Caco-2 (cell line): Measurements from ENCODE around the gene EPHB1. TPM values are rescaled to one million over a fixed set of nuclear protein-coding genes. Genes with fewer than 3 reads are reported as not detected.

Source experiments
- BruUV-seq: library from RNA; stranded (reverse); fragments of 400-500 nt; replicated peaks from 2 replicates; lab custom pipeline; 2021; lab: Mats Ljungman, UMichigan
- CTCF ChIA-PET: fragments of 300-600 bp; sonication (Branson Sonifier 250); formaldehyde crosslinking; loops from one replicate; lab custom pipeline; 2022; ENCODE audit warnings: antibody characterized with exemption; lab: Charles Lee
- POLR2A ChIA-PET: fragments of 300-600 bp; sonication (Branson Sonifier 250); formaldehyde crosslinking; loops from one replicate; lab custom pipeline; 2022; ENCODE audit warnings: antibody characterized with exemption; lab: Charles Lee
- DNase-seq, 2 experiments: peaks; one replicate each; pipeline versions ENCODE4 v3.0.0 to v3.0.0-alpha.2; 2020 to 2022
- H3K27me3 ChIP-seq: replicated peaks from 2 replicates; pipeline ENCODE4 v1.6.0; 2011; ENCODE audit warnings: low read length; ENCODE audit not compliant: control insufficient read depth, insufficient read depth
- H3K36me3 ChIP-seq: 2 replicates; pipeline ENCODE4 v1.5.1; 2011; ENCODE audit warnings: low read length; ENCODE audit not compliant: control insufficient read depth, insufficient read depth
- H3K4me1 ChIP-seq: fragments of 250-450 bp; sonication (Bioruptor Pico); 2 replicates; pipeline ENCODE4 v1.5.1; 2020; ENCODE audit warnings: mild to moderate bottlenecking
- H3K4me3 ChIP-seq: 2 replicates; pipeline ENCODE4 v1.5.1; 2011; ENCODE audit warnings: low read depth, mild to moderate bottlenecking, control low read depth, low read length
- H3K9me3 ChIP-seq: fragments of 250-450 bp; sonication (Bioruptor Pico); 2 replicates; pipeline ENCODE4 v1.5.1; 2020; ENCODE audit warnings: mild to moderate bottlenecking, moderate library complexity
- H3K27ac Mint-ChIP-seq: one replicate; pipeline ENCODE4 v1.8.0; 2022; ENCODE audit warnings: mixed read lengths; ENCODE audit not compliant: unreplicated experiment
- H3K27me3 Mint-ChIP-seq: one replicate; pipeline ENCODE4 v1.8.0; 2022; ENCODE audit warnings: mixed read lengths; ENCODE audit not compliant: insufficient read depth, unreplicated experiment
- H3K36me3 Mint-ChIP-seq: one replicate; pipeline ENCODE4 v1.8.0; 2022; ENCODE audit warnings: mild to moderate bottlenecking, mixed read lengths; ENCODE audit not compliant: insufficient read depth, unreplicated experiment
- H3K4me1 Mint-ChIP-seq: one replicate; pipeline ENCODE4 v1.8.0; 2022; ENCODE audit warnings: low read depth, mixed read lengths; ENCODE audit not compliant: unreplicated experiment
- H3K4me3 Mint-ChIP-seq: one replicate; pipeline ENCODE4 v1.8.0; 2022; ENCODE audit warnings: mild to moderate bottlenecking, moderate library complexity, mixed read lengths; ENCODE audit not compliant: unreplicated experiment
- H3K9me3 Mint-ChIP-seq: one replicate; pipeline ENCODE4 v1.8.0; 2022; ENCODE audit warnings: mixed read lengths; ENCODE audit not compliant: unreplicated experiment
- CTCF ChIP-seq, 2 experiments: fragments of 200-600 bp in 1 of 2; IDR thresholded peaks; 1 replicate in 1 of 2; 2 replicates in 1 of 2; pipeline versions ENCODE4 v1.5.1 to v1.8.0; 2011 to 2022; ENCODE audit warnings: antibody characterized with exemption in 1 of 2, control low read depth in 1 of 2, inconsistent platforms in 1 of 2, low read depth in 1 of 2, low read length in 1 of 2, mild to moderate bottlenecking in 1 of 2, moderate library complexity in 1 of 2; ENCODE audit not compliant: insufficient read depth in 1 of 2, severe bottlenecking in 1 of 2, unreplicated experiment in 1 of 2
- intact Hi-C: fragments of 100-400 bp; cut with micrococcal nuclease; formaldehyde crosslinking; loops from one replicate; pipeline ENCODE4 v1.10.0; 2022; ENCODE audit not compliant: unreplicated experiment
- total RNA-seq: library from RNA; stranded (reverse); gene quantifications from 2 replicates; pipeline ENCODE4 v1.2.3, GENCODE V29; 2022

Gene EPHB1
- total RNA-seq, 1 experiment from 2014 or later, result 2.3 TPM

- no TSS peak for BruUV-seq
- Mint-ChIP-seq H3K36me3 (no peaks in the 10 kb centered on the region), H3K27me3 (peaks cover 6% of the 10 kb centered on the region), H3K4me3 (no peak overlapping the region), H3K27ac (no peak overlapping the region), H3K9me3 (no peaks in the 10 kb centered on the region), H3K4me1 (no peaks in the 10 kb centered on the region)
- no peak overlapping the region for H3K4me3 ChIP-seq
- H3K9me3 ChIP-seq, result no peaks in the 10 kb centered on the region
- no peaks in the 10 kb centered on the region for H3K27me3 ChIP-seq
- H3K4me1 ChIP-seq, result no peaks in the 10 kb centered on the region
- POLR2A ChIA-PET, result no interaction called here
- intact Hi-C loops, result no loop called here
- H3K36me3 ChIP-seq, result no peaks in the 10 kb centered on the region
- CTCF ChIA-PET, result no interaction called here
- DNase-seq, result no peak
- TF ChIP-seq CTCF (IDR thresholded peaks at IDR 0.05; ENCODE audit: insufficient read depth in 1 of 2, low read depth in 1 of 2, low read length in 1 of 2, severe bottlenecking in 1 of 2, unreplicated experiment in 1 of 2), result no peak
Measured at GRCh38 chr3:135143474-135143873, 348.4 kb downstream of the EPHB1 start.

- no TSS peak for BruUV-seq
- CTCF ChIA-PET, result no interaction called here
- Mint-ChIP-seq H3K36me3 (no peaks in the 10 kb centered on the region), H3K27me3 (peaks cover 12% of the 10 kb centered on the region), H3K27ac (no peak overlapping the region), H3K4me1 (no peaks in the 10 kb centered on the region), H3K4me3 (no peak overlapping the region), H3K9me3 (no peaks in the 10 kb centered on the region)
- no peak for TF ChIP-seq CTCF (IDR thresholded peaks at IDR 0.05; ENCODE audit: insufficient read depth in 1 of 2, low read depth in 1 of 2, low read length in 1 of 2, severe bottlenecking in 1 of 2, unreplicated experiment in 1 of 2)
- no peaks in the 10 kb centered on the region for H3K36me3 ChIP-seq
- H3K4me1 ChIP-seq, result no peaks in the 10 kb centered on the region
- intact Hi-C loops, result no loop called here
- DNase-seq, result no peak
- no peak overlapping the region for H3K4me3 ChIP-seq
- POLR2A ChIA-PET, result no interaction called here
- H3K27me3 ChIP-seq, result no peaks in the 10 kb centered on the region
- no peaks in the 10 kb centered on the region for H3K9me3 ChIP-seq
Measured at GRCh38 chr3:135145581-135145980, 350.5 kb downstream of the EPHB1 start.

- no peak overlapping the region for H3K27ac Mint-ChIP-seq
- no peaks in the 10 kb centered on the region for H3K4me1 Mint-ChIP-seq
- no peaks in the 10 kb centered on the region for H3K9me3 Mint-ChIP-seq
- H3K4me3 Mint-ChIP-seq, result no peak overlapping the region
- DNase-seq, result no peak
- ChIA-PET CTCF (no interaction called here), POLR2A (no interaction called here)
- no peak for TF ChIP-seq CTCF (IDR thresholded peaks at IDR 0.05; ENCODE audit: insufficient read depth in 1 of 2, low read depth in 1 of 2, low read length in 1 of 2, severe bottlenecking in 1 of 2, unreplicated experiment in 1 of 2)
- H3K36me3 Mint-ChIP-seq, result no peaks in the 10 kb centered on the region
- Histone ChIP-seq H3K36me3 (no peaks in the 10 kb centered on the region), H3K4me3 (no peak overlapping the region), H3K9me3 (no peaks in the 10 kb centered on the region), H3K27me3 (no peaks in the 10 kb centered on the region), H3K4me1 (no peaks in the 10 kb centered on the region)
- intact Hi-C loops, result no loop called here
- BruUV-seq, result no TSS peak
- H3K27me3 Mint-ChIP-seq, result peaks cover 13% of the 10 kb centered on the region
Measured at GRCh38 chr3:135147657-135148056, 352.6 kb downstream of the EPHB1 start.
